NCI-H2227 (cell line): ENCODE data around the gene KDM4B.
"Not testable (repeated sequence)": the region's sequence is repeated elsewhere in the genome, so short reads cannot be mapped to it uniquely, and the experiment has no call there.

Experiments
- DNase-seq: peaks from one replicate; lab custom pipeline; 2025; ENCODE audit not compliant: unreplicated experiment; lab: John Stamatoyannopoulos, UW

KDM4B gene

DNA sequence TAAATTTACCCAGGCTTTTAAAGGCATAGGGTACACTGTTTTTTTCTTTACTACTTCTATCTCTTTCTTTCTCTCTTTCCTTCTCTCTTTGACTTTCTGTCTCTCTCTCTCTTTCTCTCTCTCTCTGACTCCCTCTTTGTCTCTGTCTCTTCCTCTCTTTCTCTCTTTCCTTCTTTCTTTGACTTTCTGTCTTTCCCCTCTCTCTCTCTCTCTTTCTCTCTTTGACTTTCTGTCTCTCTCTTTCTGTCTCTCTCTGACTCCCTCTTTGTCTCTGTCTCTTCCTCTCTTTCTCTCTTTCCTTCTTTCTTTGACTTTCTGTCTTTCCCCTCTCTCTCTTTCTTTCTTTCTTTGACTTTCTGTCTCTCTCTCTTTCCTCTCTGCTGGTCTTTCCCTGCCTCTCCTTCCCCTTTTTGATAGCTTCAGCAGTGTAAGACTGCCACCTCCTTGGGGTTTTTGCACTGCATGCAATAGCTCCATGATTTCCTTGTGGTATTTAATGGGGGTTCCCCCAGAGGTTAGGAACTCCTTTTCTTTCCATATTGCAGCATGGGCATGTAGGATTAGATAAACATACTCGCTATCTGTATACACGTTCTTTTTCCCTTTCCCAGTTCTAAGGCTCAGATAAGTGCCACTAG is 191.4 kb downstream of the KDM4B start:
- DNase-seq, result not testable (repeated sequence)

DNA sequence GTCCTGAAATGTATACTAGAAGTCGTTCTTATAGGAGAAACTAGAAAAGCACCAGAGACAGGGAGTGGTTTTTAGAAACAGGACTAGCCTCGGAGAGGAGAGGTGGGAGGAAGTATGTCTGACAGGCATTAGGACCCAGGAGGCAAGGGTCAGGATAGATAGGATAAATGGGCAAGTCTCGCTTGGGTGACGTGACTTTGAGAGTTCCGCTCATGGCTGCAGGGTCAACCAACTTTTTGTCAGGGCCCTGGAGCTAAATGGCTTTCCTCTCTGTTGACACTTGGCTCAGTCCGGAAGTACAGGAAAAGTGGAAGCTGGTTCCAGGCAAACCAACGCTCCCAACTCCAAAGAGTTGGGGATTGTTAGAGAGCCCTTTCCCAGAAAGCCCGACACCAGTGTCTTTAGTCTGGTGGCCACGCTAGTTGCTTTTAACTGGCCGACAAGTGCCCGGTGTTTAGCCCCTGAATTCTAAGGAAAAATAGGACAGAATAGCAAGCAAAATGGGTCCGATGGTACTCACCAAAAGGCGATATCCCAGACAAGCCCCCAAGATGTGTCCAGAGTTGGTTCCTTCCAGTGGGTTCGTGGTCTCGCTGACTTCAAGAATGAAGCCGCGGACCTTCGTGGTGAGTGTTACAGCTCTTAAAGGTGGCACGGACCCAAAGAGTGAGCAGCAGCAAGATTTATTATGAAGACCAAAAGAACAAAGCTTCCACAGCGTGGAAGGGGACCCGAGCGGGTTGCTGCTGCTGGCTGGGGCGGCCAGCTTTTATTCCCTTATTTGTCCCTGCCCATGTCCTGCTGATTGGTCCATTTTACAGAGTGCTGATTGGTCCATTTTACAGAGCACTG is 196.2 kb downstream of the KDM4B start:
- not testable (repeated sequence) for DNase-seq

- no peak for DNase-seq
Measured at GRCh38 chr19:5165697-5166019, 196.7 kb downstream of the KDM4B start.

DNA sequence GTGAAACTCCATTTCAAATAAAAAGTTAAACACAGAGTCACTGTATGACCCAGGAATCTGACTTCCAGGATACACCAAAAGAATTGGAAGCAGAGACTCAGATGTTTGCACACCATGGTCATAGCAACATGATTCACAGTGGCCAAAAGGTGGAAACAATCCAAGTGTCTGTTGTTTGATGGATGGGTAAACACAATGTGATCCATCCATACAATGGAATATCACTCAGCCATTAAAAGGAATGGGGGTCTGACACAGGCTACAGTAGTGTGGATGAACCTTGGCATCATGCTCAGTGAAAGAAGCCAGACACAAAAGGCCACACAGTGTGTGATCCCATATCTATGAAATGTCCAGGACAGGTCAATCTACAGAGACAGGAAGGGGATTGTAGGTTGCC is 197.3 kb downstream of the KDM4B start:
- DNase-seq, result no peak

- DNase-seq, result no peak
Measured at GRCh38 chr19:5170329-5170745, 201.4 kb downstream of the KDM4B start.

DNA sequence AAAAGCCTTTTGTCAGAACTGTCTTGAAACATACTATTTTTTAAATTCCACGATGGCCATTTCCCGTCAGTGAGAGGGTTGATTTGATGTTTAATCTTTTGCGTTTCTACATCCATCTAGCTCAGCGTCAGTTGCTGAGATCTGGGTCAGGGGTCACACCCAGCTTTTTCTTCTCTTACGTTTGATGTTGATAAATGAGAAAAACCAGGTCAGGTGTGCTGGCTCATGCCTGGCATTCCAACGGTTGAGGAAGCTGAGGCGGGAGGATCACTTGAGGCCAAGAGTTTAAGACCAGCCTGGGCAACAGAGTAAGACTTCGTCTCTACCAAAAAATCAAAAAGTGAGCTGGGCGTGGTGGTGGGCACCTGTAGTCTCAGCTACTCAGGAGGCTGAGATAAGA is 202.8 kb downstream of the KDM4B start:
- no peak for DNase-seq

DNA sequence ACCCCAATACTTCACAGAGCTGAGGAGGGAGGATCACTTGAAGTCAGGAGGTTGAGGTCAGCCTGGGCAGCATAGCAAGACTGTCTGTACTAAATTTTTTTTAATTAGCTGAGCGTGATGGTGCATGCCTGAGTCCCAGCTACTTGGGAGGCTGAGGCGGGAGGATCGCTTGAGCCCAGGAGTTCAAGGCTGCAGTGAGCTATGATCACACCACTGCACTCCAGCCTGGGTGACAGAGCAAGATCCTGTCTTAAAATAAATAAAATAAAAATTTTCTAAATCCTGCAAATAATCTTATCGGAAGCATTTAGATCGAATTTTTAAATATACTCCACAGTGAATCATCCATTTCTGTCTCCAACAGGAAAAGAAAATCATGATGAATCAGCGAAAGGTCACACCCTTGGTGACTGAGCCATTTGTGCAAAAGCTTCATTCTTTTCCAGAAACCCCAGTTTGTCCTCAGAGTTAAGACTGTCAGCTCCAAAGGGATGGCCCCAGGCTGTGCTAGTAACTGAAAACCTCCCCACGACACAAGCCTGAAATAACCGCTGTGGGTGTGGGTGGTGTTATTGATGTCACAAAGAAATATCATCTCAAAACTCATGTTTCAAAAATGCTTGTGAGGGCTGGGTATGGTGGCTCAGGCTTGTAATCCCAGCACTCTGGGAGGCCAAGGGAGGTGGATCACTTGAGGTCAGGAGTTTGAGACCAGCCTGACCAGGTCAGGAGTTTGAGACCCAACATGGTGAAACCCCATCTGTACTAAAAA is 204.1 kb downstream of the KDM4B start:
- no peak for DNase-seq

- no peak for DNase-seq
Measured at GRCh38 chr19:5173993-5174392, 205.1 kb downstream of the KDM4B start.

GRCh38 chr19:5177745-5178450 is 209.0 kb downstream of the KDM4B start:
- DNase-seq, result no peak

- no peak for DNase-seq
Measured at GRCh38 chr19:5178841-5179240, 209.9 kb downstream of the KDM4B start.

DNA sequence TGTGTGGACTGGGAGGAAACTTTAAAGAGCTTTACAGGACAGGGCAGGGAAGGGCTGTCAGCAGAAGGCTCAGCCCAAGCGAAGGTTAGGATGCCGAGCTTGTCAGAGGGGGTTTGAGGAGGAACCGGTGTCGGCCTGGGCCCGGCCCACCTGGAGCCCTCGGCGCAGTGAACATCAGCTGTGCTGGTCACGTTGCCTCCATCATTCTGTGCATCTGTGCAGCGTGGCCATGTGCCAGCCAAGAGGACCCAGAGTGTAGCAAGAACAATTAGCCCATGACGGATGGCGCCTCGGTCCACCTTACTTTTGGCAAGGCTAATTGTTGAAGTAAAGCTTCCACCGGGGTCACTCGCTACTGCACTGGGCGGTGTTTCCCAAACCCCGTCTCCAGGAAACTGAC is 210.3 kb downstream of the KDM4B start:
- DNase-seq, result no peak

DNA sequence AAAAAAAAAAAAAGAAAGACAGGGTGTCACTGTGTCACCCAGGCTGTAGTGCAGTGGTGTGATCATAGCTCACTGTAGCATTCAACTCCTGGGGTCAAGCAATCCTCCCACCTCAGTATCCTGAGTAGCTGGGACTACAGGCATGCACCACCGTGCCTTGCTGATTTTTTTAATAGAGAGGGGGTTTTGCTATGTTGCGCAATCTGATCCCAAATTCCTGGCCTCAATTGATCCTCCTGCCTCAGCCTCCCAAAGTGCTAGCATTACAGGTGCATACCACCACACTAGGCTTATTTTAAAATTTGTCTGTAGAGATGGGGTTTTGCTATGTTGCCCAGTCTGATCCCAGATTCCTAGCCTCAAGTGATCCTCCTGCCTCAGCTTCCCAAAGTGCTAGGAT is 212.4 kb downstream of the KDM4B start:
- DNase-seq, result no peak

DNA sequence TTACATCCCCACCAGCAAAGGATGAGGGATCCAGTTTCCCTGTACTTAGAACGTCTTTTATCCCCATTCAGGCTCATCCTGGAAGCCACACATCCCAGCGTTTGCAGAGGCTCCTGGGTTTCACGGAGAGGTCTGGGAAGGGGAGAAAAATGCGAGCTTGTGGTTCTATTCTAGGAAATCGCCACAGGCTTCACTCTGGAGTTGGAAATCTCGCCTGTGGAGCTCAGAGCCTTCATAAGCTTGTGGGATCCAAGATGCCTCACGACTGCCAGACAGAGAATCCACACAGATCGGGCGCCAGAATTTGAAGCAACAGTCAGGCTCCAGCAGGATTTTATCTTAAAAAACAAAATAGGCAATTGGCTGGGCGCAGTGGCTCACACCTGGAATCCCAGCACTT is 213.8 kb downstream of the KDM4B start:
- no peak for DNase-seq

GRCh38 chr19:5183616-5184015 is 214.7 kb downstream of the KDM4B start:
- DNase-seq, result no peak

GRCh38 chr19:5184930-5185329 is 216.0 kb downstream of the KDM4B start:
- DNase-seq, result no peak

DNA sequence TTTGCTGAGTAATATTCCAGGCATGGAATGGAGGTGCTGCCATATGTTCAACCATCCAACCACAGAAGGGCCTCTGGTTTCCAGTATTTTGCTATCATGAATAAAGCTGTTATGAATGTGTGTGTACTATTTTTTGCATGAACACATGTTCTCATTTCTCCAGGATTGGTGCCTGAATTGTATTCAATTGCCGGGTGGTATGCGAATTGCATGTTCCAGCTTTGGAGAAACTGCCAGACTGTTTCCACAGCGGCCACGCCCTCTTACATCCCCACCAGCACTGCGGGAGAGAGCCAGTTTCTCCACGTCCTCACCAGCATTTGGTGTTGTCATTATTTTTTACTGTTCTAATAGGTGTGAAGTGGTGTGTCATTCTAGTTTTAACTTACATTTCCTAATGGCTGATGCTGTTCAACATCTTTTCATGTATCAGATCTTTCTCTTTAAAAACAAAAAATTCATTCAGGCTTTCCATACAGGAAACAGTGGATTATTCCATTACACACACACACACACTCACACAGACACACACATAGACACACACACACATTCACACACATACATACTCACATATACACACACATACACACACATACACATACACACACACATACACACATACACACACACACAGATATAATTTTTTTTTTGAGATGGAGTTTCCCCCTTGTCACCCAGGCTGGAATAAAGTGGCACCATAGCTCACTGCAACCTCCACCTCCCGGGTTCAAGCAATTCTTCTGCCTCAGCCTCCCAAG is 217.6 kb downstream of the KDM4B start:
- DNase-seq, result no peak

GRCh38 chr19:5188548-5189317 is 219.8 kb downstream of the KDM4B start:
- DNase-seq, result no peak

- no peak for DNase-seq
Measured at GRCh38 chr19:5189318-5189607, 220.3 kb downstream of the KDM4B start.

GRCh38 chr19:5191091-5191490 is 222.2 kb downstream of the KDM4B start:
- no peak for DNase-seq

DNA sequence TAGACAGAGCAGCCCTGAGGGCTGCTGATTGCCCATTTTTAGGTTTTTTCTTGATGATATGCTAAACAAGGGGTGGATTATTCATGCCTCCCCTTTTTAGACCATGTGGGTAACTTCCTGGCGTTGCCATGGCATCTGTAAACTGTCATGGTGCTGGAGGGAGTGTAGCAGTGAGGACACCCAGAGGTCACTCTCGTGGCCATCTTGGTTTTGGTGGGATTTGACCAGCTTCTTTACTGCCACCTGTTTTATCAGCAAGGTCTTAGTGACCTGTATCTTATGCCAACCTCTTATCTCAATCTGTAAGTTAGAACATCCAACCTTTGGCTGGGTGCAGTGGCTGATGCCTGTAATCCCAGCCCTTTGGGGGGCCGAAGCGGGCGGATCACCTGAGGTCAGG is 223.7 kb downstream of the KDM4B start:
- DNase-seq, result no peak
